Panc1 (cell line): Measurements from ENCODE around the gene TTC3. TPM values are rescaled to one million over a fixed set of nuclear protein-coding genes. Genes with fewer than 3 reads are reported as not detected.

Source experiments
- total RNA-seq: library from RNA; stranded (reverse); gene quantifications from one replicate; pipeline ENCODE4 v1.2.1, GENCODE V29; 2021; ENCODE audit not compliant: unreplicated experiment

The TTC3 gene
- total RNA-seq, 1 experiment from 2014 or later = 83.0 TPM

Other genes with a start within 250 kb of the TTC3 start
- 15.3 TPM for gene HLCS, start 106.6 kb upstream of the TTC3 start, total RNA-seq
- gene RIPPLY3, start 66.6 kb upstream of the TTC3 start, total RNA-seq = 1.2 TPM
- 16.1 TPM for gene PIGP, start 183 bp upstream of the TTC3 start, total RNA-seq
- gene VPS26C, start 194.1 kb downstream of the TTC3 start, total RNA-seq = 47.4 TPM